Ectodermal cell (in vitro differentiated cells): ENCODE data around the gene PLEKHJ1.

Source experiments
- H3K27ac ChIP-seq: 2 replicates; pipeline ENCODE4 v1.7.0; 2013; ENCODE audit warnings: mild to moderate bottlenecking, low read depth, low read length; ENCODE audit not compliant: insufficient read depth, poor library complexity, severe bottlenecking
- H3K27me3 ChIP-seq: 2 replicates; pipeline ENCODE4 v1.7.0; 2013; ENCODE audit warnings: mild to moderate bottlenecking, low read length; ENCODE audit not compliant: insufficient read depth, control insufficient read depth, poor library complexity, severe bottlenecking
- H3K36me3 ChIP-seq: one replicate; pipeline ENCODE4 v1.7.0; 2013; ENCODE audit warnings: low read length; ENCODE audit not compliant: control insufficient read depth, insufficient read depth
- H3K4me1 ChIP-seq: one replicate; pipeline ENCODE4 v1.7.0; 2013; ENCODE audit warnings: low read length; ENCODE audit not compliant: control insufficient read depth, insufficient read depth
- H3K4me3 ChIP-seq: 2 replicates; pipeline ENCODE4 v1.7.0; 2013; ENCODE audit warnings: low read depth, low read length, control low read depth; ENCODE audit not compliant: insufficient read depth
- H3K9me3 ChIP-seq: 2 replicates; pipeline ENCODE4 v1.7.0; 2013; ENCODE audit warnings: mild to moderate bottlenecking, low read length, moderate library complexity; ENCODE audit not compliant: control insufficient read depth
- WGBS, 2 experiments: methylation state at CpG; one replicate each; pipeline ENCODE4 v1.1.7; 2013; ENCODE audit warnings: missing lambda C conversion rate in 2 of 2; 5-methylcytosine and 5-hydroxymethylcytosine counted together

The PLEKHJ1 gene

GRCh38 chr19:2233601-2234280, 2.4 kb downstream of the PLEKHJ1 start:
- H3K36me3 ChIP-seq, result peaks cover 21% of the 10 kb centered on the region
- H3K4me3 ChIP-seq, result no peak overlapping the region
- no peaks in the 10 kb centered on the region for H3K27me3 ChIP-seq
- no peaks in the 10 kb centered on the region for H3K9me3 ChIP-seq
- H3K4me1 ChIP-seq, result peaks cover 15% of the 10 kb centered on the region
- 95% methylated on average over 25 of the region's 25 CpGs for WGBS, 2 experiments
- no peak overlapping the region for H3K27ac ChIP-seq

- WGBS, 2 experiments, result 94% methylated on average over 30 of the region's 30 CpGs
- H3K27ac ChIP-seq, result no peak overlapping the region
- peaks cover 25% of the 10 kb centered on the region for H3K36me3 ChIP-seq
Measured at GRCh38 chr19:2232286-2233151, 3.6 kb downstream of the PLEKHJ1 start.

GRCh38 chr19:2231621-2232221, 4.4 kb downstream of the PLEKHJ1 start:
- Histone ChIP-seq H3K27ac (peak overlapping the region; percentile 6), H3K36me3 (peaks cover 25% of the 10 kb centered on the region), H3K4me3 (no peak overlapping the region), H3K9me3 (no peaks in the 10 kb centered on the region), H3K27me3 (no peaks in the 10 kb centered on the region), H3K4me1 (peaks cover 8% of the 10 kb centered on the region)
- WGBS, 2 experiments, result 92 to 94% methylated on average over 21 of the region's 21 CpGs

More at GRCh38 chr19:2232286-2233151, 3.6 kb downstream of the PLEKHJ1 start:
- H3K4me1 ChIP-seq, result peaks cover 8% of the 10 kb centered on the region
- no peaks in the 10 kb centered on the region for H3K9me3 ChIP-seq
- H3K27me3 ChIP-seq, result no peaks in the 10 kb centered on the region
- no peak overlapping the region for H3K4me3 ChIP-seq

- Histone ChIP-seq H3K4me3 (no peak overlapping the region), H3K36me3 (peaks cover 28% of the 10 kb centered on the region), H3K4me1 (peaks cover 8% of the 10 kb centered on the region), H3K27me3 (no peaks in the 10 kb centered on the region), H3K27ac (no peak overlapping the region), H3K9me3 (no peaks in the 10 kb centered on the region)
- WGBS, 2 experiments, result 95% methylated on average over 12 of the region's 12 CpGs
Measured at GRCh38 chr19:2230807-2231533, 5.2 kb downstream of the PLEKHJ1 start.

GRCh38 chr19:2230033-2230531, 6.0 kb downstream of the PLEKHJ1 start:
- H3K27ac ChIP-seq, result no peak overlapping the region
- no peak overlapping the region for H3K4me3 ChIP-seq
- H3K9me3 ChIP-seq, result no peaks in the 10 kb centered on the region
- 96 to 97% methylated on average over 43 of the region's 43 CpGs for WGBS, 2 experiments
- H3K27me3 ChIP-seq, result no peaks in the 10 kb centered on the region
- peaks cover 6% of the 10 kb centered on the region for H3K4me1 ChIP-seq
- H3K36me3 ChIP-seq, result peaks cover 31% of the 10 kb centered on the region

- 94 to 95% methylated on average over 44 of the region's 45 CpGs for WGBS, 2 experiments
- no peaks in the 10 kb centered on the region for H3K27me3 ChIP-seq
- no peaks in the 10 kb centered on the region for H3K4me1 ChIP-seq
- peaks cover 35% of the 10 kb centered on the region for H3K36me3 ChIP-seq
- H3K4me3 ChIP-seq, result no peak overlapping the region
- H3K9me3 ChIP-seq, result no peaks in the 10 kb centered on the region
- no peak overlapping the region for H3K27ac ChIP-seq
Measured at GRCh38 chr19:2229103-2230032, 6.8 kb downstream of the PLEKHJ1 start.

- H3K9me3 ChIP-seq, result no peaks in the 10 kb centered on the region
- H3K27ac ChIP-seq, result no peak overlapping the region
- 95 to 97% methylated on average over 48 of the region's 48 CpGs for WGBS, 2 experiments
- no peaks in the 10 kb centered on the region for H3K27me3 ChIP-seq
- H3K4me3 ChIP-seq, result no peak overlapping the region
- no peaks in the 10 kb centered on the region for H3K4me1 ChIP-seq
- peaks cover 35% of the 10 kb centered on the region for H3K36me3 ChIP-seq
Measured at GRCh38 chr19:2228157-2229030, 7.7 kb downstream of the PLEKHJ1 start.

- H3K9me3 ChIP-seq, result no peaks in the 10 kb centered on the region
- WGBS, 2 experiments, result 94 to 95% methylated on average over 67 of the region's 67 CpGs
- H3K27ac ChIP-seq, result no peak overlapping the region
- no peaks in the 10 kb centered on the region for H3K27me3 ChIP-seq
- H3K4me3 ChIP-seq, result no peak overlapping the region
- H3K36me3 ChIP-seq, result peaks cover 34% of the 10 kb centered on the region
- H3K4me1 ChIP-seq, result no peaks in the 10 kb centered on the region
Measured at GRCh38 chr19:2227415-2228156, 8.5 kb downstream of the PLEKHJ1 start.
